ENCODE results near the gene PIP5K1C. TPM values are rescaled to one million over a fixed set of nuclear protein-coding genes. Genes with fewer than 3 reads are reported as not detected.

PIP5K1C gene
- total and polyA plus RNA-seq, 9 of the 15 experiments (the other 6 are each of a cell fraction or from before 2014, with no cell fraction given) = 0.38 to 22.1 (median 4.1) TPM

DNA sequence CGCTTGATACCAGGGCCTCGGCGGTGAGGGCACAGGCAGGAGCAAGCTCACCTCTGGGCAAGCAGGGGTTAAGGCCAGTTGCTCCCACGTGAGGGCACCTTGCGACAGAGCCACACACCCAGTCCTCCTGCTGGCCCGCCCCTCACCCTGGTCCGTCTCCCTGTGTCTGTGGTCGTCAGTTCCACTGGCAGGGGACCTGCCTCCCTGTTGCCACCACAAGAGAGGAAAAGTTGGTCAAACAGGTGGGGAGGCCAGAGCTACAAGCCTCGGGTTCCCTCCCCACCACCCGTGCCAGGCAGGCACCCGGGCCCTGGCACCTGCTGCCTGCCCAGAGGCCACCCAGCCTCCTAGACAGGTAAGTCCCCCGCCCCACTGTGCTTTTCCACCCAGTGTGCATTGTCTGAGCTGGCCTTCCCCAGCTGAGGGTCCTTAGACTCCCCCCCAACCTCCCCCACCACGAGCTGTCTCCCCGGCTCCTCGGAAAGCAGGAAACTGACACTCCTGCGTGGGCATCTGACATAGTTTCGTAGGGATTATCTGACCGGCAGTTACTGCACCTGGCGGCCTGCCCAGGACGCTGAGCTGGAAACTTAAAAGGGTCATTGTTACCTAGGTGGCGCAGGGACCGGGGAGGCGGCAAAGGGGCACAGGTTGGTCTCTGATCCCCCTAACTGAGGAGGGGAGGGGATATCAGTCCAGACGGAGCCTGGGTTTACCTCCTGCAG is 8.1 kb upstream of the PIP5K1C start, which contains the start of gene TJP3:
TJP3 (plus strand) TSS at position 178 of the 725 bp plus-strand sequence. CDS start 20,049 bp downstream, outside the sequence.
- in situ Hi-C loops (cut with MboI) (loop anchor here (5.0 to 10.0 kb wide), 3 partner anchors 46 to 414 kb away; no protein-coding TSS in a partner anchor), intact Hi-C loops (cut with micrococcal nuclease) (loop anchor here (10.0 kb wide), 1 partner anchor 384 kb away; no protein-coding TSS in a partner anchor)
- ATAC-seq = no peak
- Histone ChIP-seq H3K4me1 (replicated peaks in 1 of 2; ENCODE audit: control insufficient read depth in 2 of 2, insufficient read depth in 2 of 2, low read length in 2 of 2) (peaks cover 13 to 39% of the 10 kb centered on the region in 2 experiments; a peak in 3 of 5 replicates), H3K9ac (ENCODE audit: insufficient read depth in 1 of 2, low read depth in 2 of 2, low read length in 2 of 2) (peak within 1 kb of the TSS in 1 of 2 experiments; percentile 63; a peak in 2 of 4 replicates), H3K4me2 (ENCODE audit: insufficient read depth, low read length) (no peak within 1 kb of the TSS; the same call in 1 of the 2 replicates), H3K4me3 (no peak within 1 kb of the TSS), H3K36me3 (ENCODE audit: control insufficient read depth, insufficient read depth, low read length) (no peaks in the 10 kb centered on the region), H3K9me3 (replicated peaks; ENCODE audit: control insufficient read depth, insufficient read depth, low read depth, low read length) (no peaks in the 10 kb centered on the region), H4K20me1 (replicated peaks; ENCODE audit: control insufficient read depth, insufficient read depth, low read length) (no peaks in the 10 kb centered on the region), H2AFZ (ENCODE audit: low read depth, low read length) (peak within 1 kb of the TSS; percentile 77), H3K27ac (ENCODE audit: extremely low read depth, low read depth, low read length) (no peak within 1 kb of the TSS), H3K9me1 (ENCODE audit: control insufficient read depth, insufficient read depth, low read length) (no peaks in the 10 kb centered on the region), H3K79me2 (ENCODE audit: control insufficient read depth, insufficient read depth, low read length) (no peaks in the 10 kb centered on the region), H3K27me3 (ENCODE audit: control insufficient read depth in 2 of 2, insufficient read depth in 2 of 2, low read length in 2 of 2) (no peaks in the 10 kb centered on the region)
- 26% methylated on average over 21 of the region's 24 CpGs for WGBS (ENCODE audit: insufficient coverage, low coverage, missing lambda C conversion rate)
- FAIRE-seq = no peak
- peak in 1 of 4 experiments; percentile 45 for DNase-seq (ENCODE audit: extremely low read depth in 1 of 4, low spot score in 3 of 4)
- ChIA-PET POLR2A (interaction anchor here (0.5 to 1.3 kb wide), 2 partner anchors 36 to 40 kb away, joined by 3 to 4 read pairs; no protein-coding TSS in a partner anchor), CTCF (ENCODE audit: low intra/inter-chr PET ratio) (no interaction called here)
- no TSS peak for BruUV-seq (replicated peaks)
- peak; percentile 75 for TF ChIP-seq NFIC (IDR thresholded peaks at IDR 0.05)
- TF ChIP-seq ZBTB7A (IDR thresholded peaks at IDR 0.05; ENCODE audit: borderline replicate concordance, control insufficient read depth, low read depth, low read length) = peak; percentile 78; the same call in 1 of the 2 replicates
- TF ChIP-seq ELK3 (CRISPR knock-in tag; IDR thresholded peaks at IDR 0.05) = no peak
- TF ChIP-seq ZKSCAN1 (IDR thresholded peaks at IDR 0.05; ENCODE audit: low read depth, low read length) = peak; percentile 97
- 0 out of 2 replicates have a peak, but pooled peaks have one; percentile 22 for TF ChIP-seq EGR1 (conservative IDR thresholded peaks at IDR 0.05)
- TF ChIP-seq ZC3H8 (IDR thresholded peaks at IDR 0.05) = no peak
- no peak for TF ChIP-seq C11orf30 (IDR thresholded peaks at IDR 0.05; ENCODE audit: low read depth)
- no peak for TF ChIP-seq ZNF217 (CRISPR knock-in tag; IDR thresholded peaks at IDR 0.05)
- no peak for TF ChIP-seq HMG20A (CRISPR knock-in tag; conservative IDR thresholded peaks at IDR 0.05)
- TF ChIP-seq, protein P1, sequence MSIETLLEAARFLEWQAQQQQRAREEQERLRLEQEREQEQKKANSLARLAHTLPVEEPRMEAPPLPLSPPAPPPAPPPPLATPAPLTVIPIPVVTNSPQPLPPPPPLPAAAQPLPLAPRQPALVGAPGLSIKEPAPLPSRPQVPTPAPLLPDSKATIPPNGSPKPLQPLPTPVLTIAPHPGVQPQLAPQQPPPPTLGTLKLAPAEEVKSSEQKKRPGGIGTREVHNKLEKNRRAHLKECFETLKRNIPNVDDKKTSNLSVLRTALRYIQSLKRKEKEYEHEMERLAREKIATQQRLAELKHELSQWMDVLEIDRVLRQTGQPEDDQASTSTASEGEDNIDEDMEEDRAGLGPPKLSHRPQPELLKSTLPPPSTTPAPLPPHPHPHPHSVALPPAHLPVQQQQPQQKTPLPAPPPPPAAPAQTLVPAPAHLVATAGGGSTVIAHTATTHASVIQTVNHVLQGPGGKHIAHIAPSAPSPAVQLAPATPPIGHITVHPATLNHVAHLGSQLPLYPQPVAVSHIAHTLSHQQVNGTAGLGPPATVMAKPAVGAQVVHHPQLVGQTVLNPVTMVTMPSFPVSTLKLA (conservative IDR thresholded peaks at IDR 0.05) = no peak
- peak; percentile 25; the same call in 1 of the 2 replicates for TF ChIP-seq ARID1B (IDR thresholded peaks at IDR 0.05)
- no peak for TF ChIP-seq ZNF79 (CRISPR knock-in tag; IDR thresholded peaks at IDR 0.05; ENCODE audit: low read depth)
- TF ChIP-seq CTBP1 (IDR thresholded peaks at IDR 0.05; ENCODE audit: borderline replicate concordance) = 0 out of 2 replicates have a peak, but pooled peaks have one; percentile 6
- no peak for TF ChIP-seq ZNF165 (CRISPR knock-in tag; IDR thresholded peaks at IDR 0.05; ENCODE audit: borderline replicate concordance)
- no peak for TF ChIP-seq TFE3 (CRISPR knock-in tag; IDR thresholded peaks at IDR 0.05)
